Thyroid gland (tissue), 4 donors: Measurements from ENCODE around the gene ADORA2A. TPM values are rescaled to one million over a fixed set of nuclear protein-coding genes. Genes with fewer than 3 reads are reported as not detected.

Experiments
- DNase-seq, 2 donors: peaks; one replicate each; pipeline ENCODE4 v3.0.0-alpha.2; 2019
- H3K27ac ChIP-seq, 3 donors: fragments of 200-600 bp; sonication (generic); 1 replicate in 2 of 3; 2 replicates in 1 of 3; pipeline ENCODE4 v1.5.1; 2016 to 2019; ENCODE audit warnings: mild to moderate bottlenecking in 1 of 3, moderate library complexity in 1 of 3
- H3K27me3 ChIP-seq: fragments of 200-600 bp; sonication (generic); one replicate; pipeline ENCODE4 v1.5.1; 2019
- H3K36me3 ChIP-seq, 2 donors: fragments of 200-600 bp; sonication (generic); one replicate each; pipeline ENCODE4 v1.5.1; 2016 to 2019
- H3K4me1 ChIP-seq, 2 donors: fragments of 200-600 bp; sonication (generic); one replicate each; pipeline ENCODE4 v1.5.1; 2017 to 2019
- H3K4me3 ChIP-seq, 3 donors: fragments of 200-600 bp; sonication (generic); replicated peaks in 1 of 3; 1 replicate in 2 of 3; 2 replicates in 1 of 3; pipeline ENCODE4 v1.5.1; 2016; ENCODE audit warnings: mild to moderate bottlenecking in 1 of 3
- H3K9me3 ChIP-seq: fragments of 200-600 bp; sonication (generic); one replicate; pipeline ENCODE4 v1.5.1; 2017
- POLR2A ChIP-seq, 2 donors: fragments of 450-650 bp; IDR thresholded peaks; one replicate each; pipeline ENCODE4 v1.6.1; 2017; ENCODE audit warnings: antibody characterized with exemption in 2 of 2, mild to moderate bottlenecking in 2 of 2, moderate library complexity in 1 of 2
- WGBS, 2 donors: methylation state at CpG; one replicate each; pipeline ENCODE4 v1.1.5; 2017; 5-methylcytosine and 5-hydroxymethylcytosine counted together
- intact Hi-C: fragments of 100-400 bp; cut with DNase I; formaldehyde crosslinking; loops from one replicate; pipeline ENCODE4 v1.15.1; 2023
- total RNA-seq, 4 donors: library from RNA; depleted of rRNA; stranded (reverse); fragments of >200 nt; gene quantifications; one replicate each; pipeline ENCODE4 v1.2.3, GENCODE V29; 2016
- TF ChIP-seq, protein P1 (sequence below), 6 experiments: fragments of 200-600 bp in 3 of 6; fragments of 450-650 bp in 3 of 6; sonication (generic) in 3 of 6; IDR thresholded peaks; one replicate each; pipeline ENCODE4 v1.5.1; 2016 to 2019; ENCODE audit warnings: antibody characterized with exemption in 6 of 6, mild to moderate bottlenecking in 2 of 6, inconsistent platforms in 1 of 6, moderate library complexity in 1 of 6

ADORA2A gene
- total RNA-seq, 4 donors from 2014 or later, result 1.4 to 3.0 (median 2.5) TPM

DNA sequence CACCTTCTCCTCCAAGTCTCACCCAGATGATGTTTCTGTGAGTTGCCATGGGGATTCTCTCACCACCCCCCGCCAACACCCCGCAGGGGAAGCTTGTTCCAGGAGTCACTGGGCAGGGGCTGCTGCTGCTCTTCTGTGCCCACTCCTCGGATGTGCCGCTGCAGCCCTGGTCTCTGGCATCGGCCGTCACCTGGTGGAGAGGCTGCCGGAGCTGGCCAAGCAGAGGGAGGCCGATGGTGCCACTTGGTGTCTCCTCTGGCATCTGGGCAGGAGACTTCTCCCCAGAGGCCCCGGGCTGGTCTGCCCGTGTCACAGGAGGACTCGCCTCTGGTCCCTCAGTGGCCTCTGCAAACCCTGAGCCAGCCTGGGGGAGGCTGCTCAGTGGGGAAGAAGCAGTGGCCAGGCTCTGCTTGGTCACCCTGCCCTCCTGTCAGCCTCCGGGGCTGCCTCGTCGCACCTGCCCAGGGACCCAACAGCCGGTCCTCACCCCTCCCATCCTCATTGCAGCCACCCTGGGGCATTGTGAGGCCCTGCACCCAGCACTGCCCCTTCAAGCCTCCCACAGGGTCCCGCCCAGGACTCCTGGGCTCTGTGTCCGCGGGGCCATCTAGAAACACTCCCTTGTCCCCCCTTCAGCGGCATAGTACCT is 424 bp upstream of the ADORA2A start:
- H3K9me3 ChIP-seq, result no peaks in the 10 kb centered on the region
- H3K36me3 ChIP-seq, result no peaks in the 10 kb centered on the region
- no peak overlapping the region for H3K27ac ChIP-seq
- H3K27me3 ChIP-seq, result no peaks in the 10 kb centered on the region
- DNase-seq, result no peak
- TF ChIP-seq POLR2A (IDR thresholded peaks at IDR 0.05), result no peak
- H3K4me1 ChIP-seq, result peaks cover 13 to 24% of the 10 kb centered on the region in 2 donors
- intact Hi-C loops, result no loop called here
- WGBS, 2 donors, result 95 to 96% methylated on average over 7 to 10 of the region's 19 CpGs
- H3K4me3 ChIP-seq, result no peak overlapping the region

DNA sequence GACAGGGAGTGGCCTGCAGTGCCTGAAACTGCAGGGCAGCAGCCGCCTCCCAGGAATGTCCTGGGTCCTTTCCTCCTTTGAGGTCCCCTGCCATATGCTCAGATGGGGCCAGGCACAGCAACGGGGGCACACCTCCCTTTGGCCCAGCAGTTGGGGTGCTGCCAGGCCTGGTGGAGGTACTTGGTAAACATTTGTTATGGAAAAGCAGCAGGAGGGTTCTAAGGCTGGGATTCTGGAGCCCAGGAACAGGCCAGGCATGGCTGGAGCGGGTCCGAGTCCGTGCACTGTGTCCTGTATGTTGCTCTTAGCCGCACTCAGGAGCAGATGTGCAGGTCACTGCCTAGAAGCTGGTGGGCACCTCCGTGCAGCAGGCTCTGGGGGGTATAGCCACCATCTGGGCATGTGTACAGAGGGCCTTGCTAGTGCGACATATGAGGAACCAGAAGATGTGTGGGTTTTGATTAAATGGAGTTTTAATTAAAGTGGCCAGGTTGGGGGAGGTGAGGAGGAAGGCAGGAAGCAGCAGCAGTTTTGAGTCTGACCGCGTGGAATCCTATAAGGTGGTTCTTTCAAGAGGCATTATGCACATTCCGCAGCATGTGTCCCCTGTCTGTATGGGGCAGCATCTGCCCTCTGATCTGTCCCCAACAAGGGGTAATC is 1.5 kb downstream of the ADORA2A start:
- Histone ChIP-seq H3K27me3 (no peaks in the 10 kb centered on the region), H3K27ac (no peak overlapping the region), H3K4me1 (peaks cover 26 to 43% of the 10 kb centered on the region in 2 donors), H3K4me3 (no peak overlapping the region), H3K36me3 (no peaks in the 10 kb centered on the region), H3K9me3 (no peaks in the 10 kb centered on the region)
- TF ChIP-seq POLR2A (IDR thresholded peaks at IDR 0.05), result no peak
- TF ChIP-seq, protein P1, sequence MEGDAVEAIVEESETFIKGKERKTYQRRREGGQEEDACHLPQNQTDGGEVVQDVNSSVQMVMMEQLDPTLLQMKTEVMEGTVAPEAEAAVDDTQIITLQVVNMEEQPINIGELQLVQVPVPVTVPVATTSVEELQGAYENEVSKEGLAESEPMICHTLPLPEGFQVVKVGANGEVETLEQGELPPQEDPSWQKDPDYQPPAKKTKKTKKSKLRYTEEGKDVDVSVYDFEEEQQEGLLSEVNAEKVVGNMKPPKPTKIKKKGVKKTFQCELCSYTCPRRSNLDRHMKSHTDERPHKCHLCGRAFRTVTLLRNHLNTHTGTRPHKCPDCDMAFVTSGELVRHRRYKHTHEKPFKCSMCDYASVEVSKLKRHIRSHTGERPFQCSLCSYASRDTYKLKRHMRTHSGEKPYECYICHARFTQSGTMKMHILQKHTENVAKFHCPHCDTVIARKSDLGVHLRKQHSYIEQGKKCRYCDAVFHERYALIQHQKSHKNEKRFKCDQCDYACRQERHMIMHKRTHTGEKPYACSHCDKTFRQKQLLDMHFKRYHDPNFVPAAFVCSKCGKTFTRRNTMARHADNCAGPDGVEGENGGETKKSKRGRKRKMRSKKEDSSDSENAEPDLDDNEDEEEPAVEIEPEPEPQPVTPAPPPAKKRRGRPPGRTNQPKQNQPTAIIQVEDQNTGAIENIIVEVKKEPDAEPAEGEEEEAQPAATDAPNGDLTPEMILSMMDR (IDR thresholded peaks at IDR 0.05), result no peak
- no peak for DNase-seq
- intact Hi-C loops, result no loop called here
- 78 to 82% methylated on average over 11 of the region's 11 CpGs for WGBS, 2 donors

DNA sequence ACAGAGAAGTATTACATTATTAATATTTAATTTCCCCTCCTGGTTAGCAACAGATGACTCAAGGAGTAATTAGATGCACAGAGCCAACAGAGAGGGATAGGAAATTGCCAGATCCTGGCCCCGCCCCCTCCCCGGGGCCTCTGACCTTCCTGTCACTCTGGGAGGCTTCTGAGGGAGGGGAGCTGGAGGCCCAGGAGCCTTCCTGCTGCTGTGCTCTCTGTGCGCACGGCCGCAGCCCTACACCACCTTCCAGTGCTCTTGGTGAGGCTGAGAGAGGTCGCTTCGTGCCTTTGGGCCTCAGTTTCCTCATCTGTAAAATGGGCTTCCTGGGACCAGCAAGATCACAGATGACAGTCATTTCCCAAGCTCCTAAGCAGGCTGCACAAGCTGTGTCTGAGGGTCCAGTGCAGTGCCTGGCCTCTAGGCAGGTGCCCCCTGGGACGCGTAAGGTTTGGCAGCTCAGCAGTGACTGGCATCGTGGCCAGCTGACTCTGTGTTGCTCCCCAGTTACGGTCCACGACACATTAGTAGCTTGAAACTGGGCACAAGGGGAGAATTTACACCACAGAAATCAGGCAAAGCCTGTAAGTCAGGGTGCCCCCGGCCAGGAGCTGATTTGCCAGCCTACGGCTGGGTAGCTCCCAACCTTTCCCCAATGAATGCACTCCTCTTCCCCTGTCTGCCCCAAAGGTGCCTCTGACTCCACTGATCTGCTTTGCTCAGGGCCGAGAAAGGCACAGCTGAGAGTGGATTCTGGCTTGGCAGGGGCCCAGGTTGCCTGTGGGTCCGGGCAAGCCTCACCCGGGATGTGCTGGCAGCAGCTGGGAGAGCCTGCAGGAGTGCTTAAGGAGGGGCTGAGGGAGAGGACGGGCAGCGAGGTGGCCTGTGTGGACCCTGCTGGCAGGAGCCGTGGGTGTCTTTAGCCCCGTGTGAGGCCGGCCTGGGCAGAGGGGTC is 2.3 kb downstream of the ADORA2A start:
- intact Hi-C loops, result no loop called here
- 56 to 73% methylated on average over 17 to 21 of the region's 22 CpGs for WGBS, 2 donors

DNA sequence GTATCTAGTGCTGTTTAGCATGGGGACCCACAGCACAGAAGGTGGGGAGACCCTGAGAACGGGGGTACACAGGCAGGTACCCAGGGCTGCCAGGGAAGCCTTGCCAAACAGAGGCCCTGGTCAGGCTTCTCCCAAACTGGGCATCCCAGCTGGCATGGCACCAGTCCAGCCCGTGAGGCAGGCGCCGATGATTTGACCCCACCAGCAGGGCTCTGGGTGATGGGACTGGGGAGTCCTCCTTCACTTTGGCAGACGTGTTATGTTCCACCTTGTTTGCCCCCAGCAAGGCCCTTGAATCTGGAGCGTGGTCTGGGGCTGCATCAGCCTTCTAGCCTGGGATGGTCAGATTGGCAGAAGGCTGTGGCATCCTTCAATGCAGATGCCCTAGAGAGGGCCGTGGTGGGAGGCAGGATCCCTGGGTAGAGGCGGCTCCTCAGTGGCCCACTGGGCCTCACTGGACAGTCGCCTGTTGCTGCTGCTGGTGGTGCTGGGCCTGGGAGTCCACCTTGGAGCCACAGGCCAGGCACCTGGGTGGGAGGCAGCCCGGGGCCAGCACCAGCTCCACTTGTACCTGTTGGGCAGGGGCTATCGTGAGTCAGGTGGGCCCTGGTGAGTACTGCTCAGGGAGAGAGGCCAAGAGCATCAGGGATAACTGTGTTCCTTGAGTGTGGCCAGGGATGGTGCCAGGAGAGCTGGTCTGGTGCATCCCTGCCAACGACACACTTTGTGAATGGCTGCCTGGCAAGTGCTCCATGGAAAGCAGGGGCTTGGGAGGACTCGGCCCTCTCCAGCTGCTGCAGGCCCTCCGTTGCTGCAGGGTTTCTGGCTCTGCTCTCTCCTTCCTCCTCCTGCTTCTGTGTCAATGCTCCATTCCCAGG is 3.3 kb downstream of the ADORA2A start:
- Histone ChIP-seq H3K27ac (no peak overlapping the region), H3K27me3 (no peaks in the 10 kb centered on the region), H3K4me3 (no peak overlapping the region), H3K9me3 (no peaks in the 10 kb centered on the region), H3K36me3 (no peaks in the 10 kb centered on the region), H3K4me1 (peaks cover 19 to 46% of the 10 kb centered on the region in 2 donors)
- whole genome bisulfite sequencing, 2 donors, result 85 to 88% methylated on average over 8 to 10 of the region's 14 CpGs
- intact Hi-C loops, result no loop called here
- no peak for TF ChIP-seq POLR2A (IDR thresholded peaks at IDR 0.05)
- TF ChIP-seq, protein P1 (IDR thresholded peaks at IDR 0.05), result no peak
- DNase-seq, result no peak

More for the DNA sequence above, 2.3 kb downstream of the ADORA2A start:
- Histone ChIP-seq H3K27ac (no peak overlapping the region), H3K9me3 (no peaks in the 10 kb centered on the region), H3K4me1 (peaks cover 19 to 43% of the 10 kb centered on the region in 2 donors), H3K27me3 (no peaks in the 10 kb centered on the region), H3K4me3 (no peak overlapping the region), H3K36me3 (no peaks in the 10 kb centered on the region)
- TF ChIP-seq, protein P1 (IDR thresholded peaks at IDR 0.05), result no peak
- TF ChIP-seq POLR2A (IDR thresholded peaks at IDR 0.05), result no peak
- DNase-seq, result peak; percentile 92 to 93
